Ovary (tissue), 9 donors: ENCODE results near the gene NAPSA. TPM values are rescaled to one million over a fixed set of nuclear protein-coding genes. Genes with fewer than 3 reads are reported as not detected.
A peak's percentile ranks its signal among the peaks of the same experiment; 100 is the strongest.
"Not testable (repeated sequence)": the region's sequence is repeated elsewhere in the genome, so short reads cannot be mapped to it uniquely, and the experiment has no call there.

Experiments used
- DNase-seq, 5 donors: peaks; one replicate each; pipeline ENCODE4 v3.0.0-alpha.2; 2019 to 2020
- H3K27ac ChIP-seq, 2 donors: fragments of 200-600 bp; one replicate each; pipeline versions ENCODE4 v1.5.1 to v1.8.0; 2019 to 2022
- H3K27me3 ChIP-seq: fragments of 200-600 bp; one replicate; pipeline ENCODE4 v1.8.0; 2022
- H3K36me3 ChIP-seq: fragments of 200-600 bp; sonication (generic); one replicate; pipeline ENCODE4 v1.5.1; 2019
- H3K4me1 ChIP-seq: one replicate; pipeline ENCODE4 v1.8.1; 2013; ENCODE audit warnings: mild to moderate bottlenecking, moderate library complexity; ENCODE audit not compliant: insufficient read depth
- H3K4me3 ChIP-seq: fragments of 200-600 bp; sonication (generic); one replicate; pipeline ENCODE4 v1.5.1; 2017
- H3K9me3 ChIP-seq, 2 donors: fragments of 200-600 bp in 1 of 2; sonication (generic) in 1 of 2; one replicate each; pipeline versions ENCODE4 v1.5.1 to v1.8.1; 2013 to 2019; ENCODE audit warnings: mild to moderate bottlenecking in 1 of 2, moderate library complexity in 1 of 2
- EP300 ChIP-seq: sonication (generic); formaldehyde crosslinking; IDR thresholded peaks from one replicate; pipeline ENCODE4 v1.6.1; 2017; ENCODE audit warnings: antibody characterized with exemption
- POLR2A ChIP-seq: fragments of 450-650 bp; IDR thresholded peaks from one replicate; pipeline ENCODE4 v1.6.1; 2017; ENCODE audit warnings: antibody characterized with exemption, mild to moderate bottlenecking, moderate library complexity
- WGBS, 3 donors: extraction: QIAGEN DNeasy Blood & Tissue Kit in 1 of 3; methylation state at CpG; one replicate each; pipeline versions ENCODE4 v1.1.5 to v1.1.7; 2013 to 2017; 5-methylcytosine and 5-hydroxymethylcytosine counted together
- intact Hi-C, 4 donors: fragments of 100-400 bp; cut with DNase I; formaldehyde crosslinking; loops; one replicate each; pipeline versions ENCODE4 v1.11.0 to v1.15.1; 2022 to 2023
- polyA plus RNA-seq, 2 donors: library from polyadenylated mRNA; stranded (reverse); fragments of 200-250 nt in 1 of 2; fragments of 350-450 nt in 1 of 2; fragmentation: Illumina TruSeq in 1 of 2; extraction: RNeasy Lipid Tissue Mini Kit (QIAGEN cat#74804) in 1 of 2; gene quantifications; one replicate each; pipeline ENCODE4 v1.2.3, GENCODE V29; 2013 to 2014
- total RNA-seq, 7 donors: library from RNA; depleted of rRNA in 2 of 7; stranded (reverse); fragments of >200 nt in 2 of 7; fragmentation: NEBNext Ultra II Directional in 3 of 7; extraction: Animal tissue kit (Norgen Biotek cat#: 25700) in 3 of 7; gene quantifications; one replicate each; pipeline versions ENCODE4 v1.1.0 to v1.2.4, GENCODE V29; 2016 to 2023
- TF ChIP-seq, protein P1 (sequence below), 3 donors: fragments of 450-650 bp in 2 of 3; fragments of 200-600 bp in 1 of 3; IDR thresholded peaks; one replicate each; pipeline versions ENCODE4 v1.5.1 to v1.8.0; 2016 to 2022; ENCODE audit warnings: antibody characterized with exemption in 3 of 3, mild to moderate bottlenecking in 1 of 3
- donor health status: DM: no; HTN: no; CAD: no; lungs with moderate emphysema.
- donor health status: DM: no; HTN: no; CAD: no.
- donor health status: Bipolar disorder and iron deficiency.
- donor health status: DM: yes; HTN: yes; CAD: no.
- donor health status: DM: no; HTN: no; CAD: no.
- donor health status: DM: yes; HTN: yes; CAD: no.

The NAPSA gene
- total and polyA plus RNA-seq, 9 donors = 0.40 to 2.7 (median 0.97) TPM

GRCh38 chr19:50331221-50331993, 34.0 kb downstream of the NAPSA start:
- no peaks in the 10 kb centered on the region for H3K36me3 ChIP-seq
- intact Hi-C loops = no loop called here
- peaks cover 5% of the 10 kb centered on the region for H3K27me3 ChIP-seq
- H3K4me1 ChIP-seq = peaks cover 6% of the 10 kb centered on the region
- no peak overlapping the region for H3K27ac ChIP-seq
- TF ChIP-seq, protein P1, sequence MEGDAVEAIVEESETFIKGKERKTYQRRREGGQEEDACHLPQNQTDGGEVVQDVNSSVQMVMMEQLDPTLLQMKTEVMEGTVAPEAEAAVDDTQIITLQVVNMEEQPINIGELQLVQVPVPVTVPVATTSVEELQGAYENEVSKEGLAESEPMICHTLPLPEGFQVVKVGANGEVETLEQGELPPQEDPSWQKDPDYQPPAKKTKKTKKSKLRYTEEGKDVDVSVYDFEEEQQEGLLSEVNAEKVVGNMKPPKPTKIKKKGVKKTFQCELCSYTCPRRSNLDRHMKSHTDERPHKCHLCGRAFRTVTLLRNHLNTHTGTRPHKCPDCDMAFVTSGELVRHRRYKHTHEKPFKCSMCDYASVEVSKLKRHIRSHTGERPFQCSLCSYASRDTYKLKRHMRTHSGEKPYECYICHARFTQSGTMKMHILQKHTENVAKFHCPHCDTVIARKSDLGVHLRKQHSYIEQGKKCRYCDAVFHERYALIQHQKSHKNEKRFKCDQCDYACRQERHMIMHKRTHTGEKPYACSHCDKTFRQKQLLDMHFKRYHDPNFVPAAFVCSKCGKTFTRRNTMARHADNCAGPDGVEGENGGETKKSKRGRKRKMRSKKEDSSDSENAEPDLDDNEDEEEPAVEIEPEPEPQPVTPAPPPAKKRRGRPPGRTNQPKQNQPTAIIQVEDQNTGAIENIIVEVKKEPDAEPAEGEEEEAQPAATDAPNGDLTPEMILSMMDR (IDR thresholded peaks at IDR 0.05) = no peak
- TF ChIP-seq EP300 (no peak), POLR2A (no peak)
- H3K9me3 ChIP-seq = peaks cover 0 to 5% of the 10 kb centered on the region in 2 donors
- no peak for DNase-seq
- WGBS, 3 donors = 14 to 23% (median 22%) methylated on average over 10 of the region's 10 CpGs
- no peak overlapping the region for H3K4me3 ChIP-seq

DNA sequence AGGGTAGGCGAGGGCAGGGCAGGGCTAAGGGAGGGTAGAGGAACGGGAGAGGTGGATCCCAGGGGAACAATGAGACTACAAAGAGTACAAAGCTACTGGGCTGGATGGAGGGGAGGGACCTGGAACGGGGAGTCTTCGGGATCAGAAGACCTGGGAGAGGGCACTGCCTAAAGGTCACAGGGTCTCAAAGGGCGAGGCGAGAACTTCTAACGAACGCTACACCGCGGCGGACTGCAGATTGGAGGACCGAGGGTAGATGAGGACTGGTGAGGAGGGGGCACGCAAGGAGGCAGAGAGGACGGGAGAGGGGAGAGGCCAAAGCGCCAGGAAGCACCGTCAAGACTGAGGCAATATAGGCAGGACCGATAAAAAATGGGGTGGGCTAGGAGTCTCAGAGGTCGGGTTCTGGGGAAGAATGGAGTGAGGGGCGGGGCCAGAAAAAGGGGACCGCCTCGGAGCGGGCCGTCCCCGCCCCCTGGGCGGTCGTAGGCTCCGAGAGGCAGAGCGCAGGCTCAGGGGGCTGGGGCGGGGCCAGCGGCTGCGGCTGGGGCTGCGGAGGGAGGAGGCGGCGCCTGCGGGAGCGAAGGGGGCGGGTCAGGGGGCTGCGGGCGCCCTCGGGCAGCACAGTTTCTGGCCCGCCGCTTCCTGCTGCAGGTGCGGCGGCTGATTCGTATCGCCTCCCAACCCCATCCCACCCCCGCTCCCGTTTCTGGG, 34.9 kb downstream of the NAPSA start:
- H3K36me3 ChIP-seq = no peaks in the 10 kb centered on the region
- peaks cover 5% of the 10 kb centered on the region for H3K27me3 ChIP-seq
- H3K9me3 ChIP-seq = peaks cover 0 to 5% of the 10 kb centered on the region in 2 donors
- H3K27ac ChIP-seq = no peak overlapping the region
- DNase-seq = peak in 4 of 5 donors; percentile 18 to 60 (median 41)
- H3K4me1 ChIP-seq = peaks cover 6% of the 10 kb centered on the region
- TF ChIP-seq POLR2A (no peak), EP300 (no peak)
- TF ChIP-seq, protein P1 (IDR thresholded peaks at IDR 0.05) = no peak
- 1% methylated on average over 48 of the region's 48 CpGs for WGBS, 3 donors
- H3K4me3 ChIP-seq = no peak overlapping the region
- intact Hi-C loops = no loop called here

- H3K27ac ChIP-seq, DNase-seq, H3K36me3 ChIP-seq, H3K27me3 ChIP-seq, H3K4me1 ChIP-seq, H3K4me3 ChIP-seq, H3K9me3 ChIP-seq, intact Hi-C loops: not testable (repeated sequence)
- WGBS, 3 donors = 11% methylated on average over 18 of the region's 18 CpGs
Observed at GRCh38 chr19:50329926-50330294, 35.5 kb downstream of the NAPSA start.

DNA sequence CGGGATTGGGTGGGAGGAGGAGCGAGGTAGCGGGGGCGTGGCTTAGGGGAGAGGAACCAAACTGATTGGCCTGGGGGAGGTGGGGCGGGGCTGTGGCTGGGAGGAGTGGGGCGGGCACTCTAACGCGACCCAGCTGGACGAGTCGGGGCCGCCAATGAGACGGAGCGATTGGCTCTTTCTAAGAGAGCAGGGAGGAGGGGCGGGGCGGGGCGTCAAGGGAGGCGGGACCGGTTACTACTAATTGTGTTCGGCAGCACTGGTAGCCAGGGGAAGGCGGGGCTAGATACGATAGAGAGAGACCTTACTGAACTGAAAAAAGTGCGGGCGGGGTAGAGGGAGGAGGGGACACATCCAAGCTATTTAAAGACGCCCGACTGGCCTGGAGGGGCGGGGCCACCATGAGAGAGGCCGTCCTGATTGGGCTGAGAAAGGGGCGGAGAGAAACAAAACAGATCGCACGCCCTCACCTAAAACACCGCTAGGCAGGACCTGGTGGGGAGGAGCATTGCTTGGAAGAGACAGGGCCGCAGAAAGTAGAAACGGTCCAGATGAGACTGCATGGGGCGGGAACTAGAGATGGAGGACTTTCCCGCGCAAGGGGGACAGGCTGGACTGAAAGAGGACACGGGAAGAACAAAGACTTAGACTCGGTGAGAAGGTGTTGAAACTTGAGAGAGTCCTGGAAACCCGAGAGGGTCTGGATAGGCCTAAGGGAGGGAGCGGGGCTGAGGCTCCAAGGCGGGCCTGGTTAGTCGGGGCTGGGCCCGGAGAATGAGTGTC, 36.1 kb downstream of the NAPSA start, which contains the start of gene KCNC3:
Gene KCNC3, minus strand, starts transcription at position 232 of the 780 bp plus-strand sequence. CDS start 295 bp downstream, outside the sequence.
- intact Hi-C loops = no loop called here
- Histone ChIP-seq H3K4me3 (no peak within 1 kb of the TSS), H3K4me1 (peaks cover 6% of the 10 kb centered on the region), H3K9me3 (peaks cover 0 to 5% of the 10 kb centered on the region in 2 donors), H3K36me3 (no peaks in the 10 kb centered on the region), H3K27me3 (peaks cover 5% of the 10 kb centered on the region), H3K27ac (no peak within 1 kb of the TSS)
- DNase-seq = peak; percentile 75 to 90 (median 81)
- WGBS, 3 donors = 1 to 2% (median 2%) methylated on average over 42 to 43 of the region's 43 CpGs
- TF ChIP-seq EP300 = no peak
- no peak for TF ChIP-seq POLR2A
- TF ChIP-seq, protein P1 (IDR thresholded peaks at IDR 0.05) = no peak
